ENCODE data around the gene TBC1D1. TPM values are rescaled to one million over a fixed set of nuclear protein-coding genes. Genes with fewer than 3 reads are reported as not detected.

TBC1D1 gene
- total and polyA plus RNA-seq, 2 of the 8 experiments (the other 6 are each of a cell fraction or from before 2014, with no cell fraction given) = 96.9 to 162 TPM

GRCh38 chr4:38016698-38017097, 125.8 kb downstream of the TBC1D1 start:
- Histone ChIP-seq H3K56ac (replicated peaks; ENCODE audit: insufficient read length, low read depth, low read length) (no peak overlapping the region), H2AK5ac (ENCODE audit: low read depth, low read length) (no peak overlapping the region), H4K5ac (ENCODE audit: insufficient read length, low read depth, low read length) (no peak overlapping the region), H3K79me2 (ENCODE audit: control insufficient read depth in 1 of 2, insufficient read depth in 2 of 2, low read length in 2 of 2) (peaks cover 0 to 2% of the 10 kb centered on the region in 2 experiments; a peak in 1 of 4 replicates), H3K27me3 (replicated peaks in 1 of 4; ENCODE audit: control insufficient read depth in 3 of 4, extremely low read depth in 1 of 4, insufficient read depth in 3 of 4, low read length in 3 of 4) (no peaks in the 10 kb centered on the region), H2BK15ac (ENCODE audit: low read length) (no peak overlapping the region), H3K23me2 (ENCODE audit: low read depth, low read length) (no peaks in the 10 kb centered on the region), H2AFZ (ENCODE audit: low read length) (no peak overlapping the region), H3K4ac (replicated peaks; ENCODE audit: insufficient read length, low read depth, low read length) (no peak overlapping the region), H4K20me1 (replicated peaks in 1 of 2; ENCODE audit: control insufficient read depth in 1 of 2, insufficient read depth in 2 of 2, low read length in 2 of 2) (no peaks in the 10 kb centered on the region), H3K4me1 (replicated peaks in 1 of 4; ENCODE audit: control insufficient read depth in 3 of 4, insufficient read depth in 4 of 4, low read length in 3 of 4) (no peaks in the 10 kb centered on the region; a peak in 1 of 7 replicates), H3K23ac (ENCODE audit: insufficient read length) (no peak overlapping the region), H3K36me3 (ENCODE audit: control insufficient read depth in 2 of 4, insufficient read depth in 4 of 4, low read length in 3 of 4) (peaks cover 3 to 21% (median 12%) of the 10 kb centered on the region in 4 experiments; a peak in 7 of 8 replicates), H4K8ac (ENCODE audit: extremely low read depth, insufficient read depth, low read length) (no peak overlapping the region), H4K91ac (replicated peaks; ENCODE audit: insufficient read length, low read length) (no peak overlapping the region), H2BK12ac (ENCODE audit: low read depth, low read length) (no peak overlapping the region), H2BK20ac (ENCODE audit: low read length) (no peak overlapping the region), H2BK5ac (ENCODE audit: low read depth, low read length) (no peak overlapping the region), H3K18ac (ENCODE audit: extremely low read depth, low read length) (no peak overlapping the region), H3K9me3 (ENCODE audit: insufficient read depth in 2 of 2, low read depth in 1 of 2, low read length in 1 of 2) (no peaks in the 10 kb centered on the region), H3K4me2 (ENCODE audit: insufficient read depth in 1 of 2, low read depth in 2 of 2, low read length in 2 of 2) (no peak overlapping the region), H3K9ac (replicated peaks in 1 of 4; ENCODE audit: extremely low read depth in 1 of 4, low read depth in 3 of 4, low read length in 3 of 4) (no peak overlapping the region), H3K4me3 (ENCODE audit: extremely low read depth in 1 of 4, insufficient read depth in 2 of 4, low read depth in 3 of 4, low read length in 4 of 4) (no peak overlapping the region), H3K27ac (ENCODE audit: low read depth, low read length) (no peak overlapping the region), H3K79me1 (ENCODE audit: low read depth, low read length) (peaks cover 2% of the 10 kb centered on the region; the same call in 1 of the 2 replicates), H3K14ac (ENCODE audit: insufficient read length) (no peak overlapping the region), H2BK120ac (replicated peaks; ENCODE audit: low read depth, low read length) (no peak overlapping the region)
- FAIRE-seq (no peak), DNase-seq (ENCODE audit: low read depth in 1 of 2, low spot score in 2 of 2) (no peak)
- 90% methylated on average over 2 of the region's 2 CpGs; no CpG with 5 or more reads in 1 of the 2 experiments for WGBS, 2 experiments (ENCODE audit: extremely low coverage in 1 of 2, insufficient coverage in 1 of 2, insufficient read length in 1 of 2, insufficient replicate concordance in 2 of 2, low coverage in 1 of 2, low lambda C conversion rate in 2 of 2, missing lambda C conversion rate in 1 of 2)
- ChIA-PET CTCF (ENCODE audit: partially characterized antibody) (interaction anchor here (1.8 to 2.3 kb wide), 2 partner anchors 14 to 65 kb away, joined by 3 to 10 read pairs; no protein-coding TSS in a partner anchor), POLR2A (ENCODE audit: partially characterized antibody) (interaction anchor here (0.8 to 1.4 kb wide), 4 partner anchors 8 to 62 kb away, joined by 3 read pairs; no protein-coding TSS in a partner anchor)
- TF ChIP-seq FOSL1 (IDR thresholded peaks at IDR 0.05; ENCODE audit: insufficient read depth, low read depth, low read length) = no peak
- TF ChIP-seq KDM5A (IDR thresholded peaks at IDR 0.05; ENCODE audit: low read length) = no peak
- no peak for TF ChIP-seq MAX (IDR thresholded peaks at IDR 0.05)
- TF ChIP-seq BRCA1 (IDR thresholded peaks at IDR 0.05; ENCODE audit: low read depth, low read length) = no peak
- no peak for TF ChIP-seq BACH1 (IDR thresholded peaks at IDR 0.05; ENCODE audit: low read length)
- no peak for TF ChIP-seq TCF12 (IDR thresholded peaks at IDR 0.05; ENCODE audit: low read depth, low read length)
- TF ChIP-seq YY1 (IDR thresholded peaks at IDR 0.05; ENCODE audit: low read depth, low read length) = no peak
- no peak for TF ChIP-seq SIRT6 (IDR thresholded peaks at IDR 0.05; ENCODE audit: low read length)
